Panc1 (cell line): ENCODE measurements around the gene IL17B. TPM values are rescaled to one million over a fixed set of nuclear protein-coding genes. Genes with fewer than 3 reads are reported as not detected.

Source experiments
- ATAC-seq: fragments of 200-7000 bp; cut with Tn5 transposase; 2 replicates; pipeline ENCODE4 v1.9.1; 2020; ENCODE audit warnings: mild to moderate bottlenecking, moderate library complexity
- BruUV-seq: library from RNA; stranded (reverse); fragments of 400-500 nt; replicated peaks from 2 replicates; lab custom pipeline; 2021; lab: Mats Ljungman, UMichigan
- CTCF ChIA-PET: fragments of 300-600 bp; sonication (Branson Sonifier 250); formaldehyde crosslinking; loops from one replicate; lab custom pipeline; 2022; ENCODE audit warnings: antibody characterized with exemption; lab: Charles Lee
- POLR2A ChIA-PET: fragments of 300-600 bp; sonication (Branson Sonifier 250); formaldehyde crosslinking; loops from one replicate; lab custom pipeline; 2022; ENCODE audit warnings: antibody characterized with exemption; lab: Charles Lee
- DNase-seq: peaks from one replicate; pipeline ENCODE4 v3.0.0-alpha.2; 2010; ENCODE audit warnings: low read depth, low spot score
- H3K27ac ChIP-seq: 2 replicates; pipeline ENCODE4 v1.5.1; 2011; ENCODE audit warnings: mild to moderate bottlenecking, low read length, inconsistent platforms
- H3K27me3 ChIP-seq: fragments of 200-500 bp; sonication (Bioruptor generic); 2 replicates; pipeline ENCODE4 v1.6.0; 2014; ENCODE audit warnings: low read length, inconsistent platforms; ENCODE audit not compliant: control insufficient read depth, insufficient read depth
- H3K36me3 ChIP-seq: fragments of 200-500 bp; sonication (Bioruptor generic); 2 replicates; pipeline ENCODE4 v1.5.1; 2014; ENCODE audit warnings: inconsistent platforms, mild to moderate bottlenecking, low read length, moderate library complexity; ENCODE audit not compliant: control insufficient read depth, insufficient read depth
- H3K4me1 ChIP-seq: 2 replicates; pipeline ENCODE4 v1.5.1; 2011; ENCODE audit warnings: inconsistent platforms, mild to moderate bottlenecking, low read length, moderate library complexity; ENCODE audit not compliant: control insufficient read depth, insufficient read depth
- H3K4me3 ChIP-seq, 2 experiments: 2 replicates each; pipeline ENCODE4 v1.5.1; 2011 to 2012; ENCODE audit warnings: low read depth in 2 of 2, low read length in 2 of 2, mild to moderate bottlenecking in 2 of 2, inconsistent platforms in 1 of 2, moderate library complexity in 1 of 2
- H3K9me3 ChIP-seq: fragments of 200-500 bp; sonication (Bioruptor generic); 2 replicates; pipeline ENCODE4 v1.5.1; 2014; ENCODE audit warnings: low read depth, mild to moderate bottlenecking, inconsistent platforms, low read length, moderate library complexity; ENCODE audit not compliant: control insufficient read depth, insufficient read depth
- CTCF ChIP-seq: fragments of 450-650 bp; IDR thresholded peaks from 2 replicates; pipeline ENCODE4 v1.5.1; 2017; ENCODE audit warnings: mild to moderate bottlenecking
- POLR2AphosphoS5 ChIP-seq: IDR thresholded peaks from 2 replicates; pipeline ENCODE4 v1.6.1; 2012; ENCODE audit warnings: mild to moderate bottlenecking, low read depth, low read length, moderate library complexity
- REST ChIP-seq, 2 experiments: IDR thresholded peaks; 2 replicates each; pipeline ENCODE4 v1.6.1; 2011 to 2012; ENCODE audit warnings: low read depth in 2 of 2, control low read depth in 1 of 2, low read length in 1 of 2, mild to moderate bottlenecking in 1 of 2, moderate library complexity in 1 of 2; ENCODE audit not compliant: insufficient read depth in 1 of 2
- SIN3A ChIP-seq: IDR thresholded peaks from 2 replicates; pipeline ENCODE4 v1.6.1; 2012; ENCODE audit warnings: low read depth, mild to moderate bottlenecking, low read length, moderate library complexity, borderline replicate concordance; ENCODE audit not compliant: insufficient read depth
- TCF7L2 ChIP-seq: IDR thresholded peaks from 2 replicates; pipeline ENCODE4 v1.6.1; 2011; ENCODE audit warnings: mild to moderate bottlenecking, low read depth, low read length, inconsistent platforms
- in situ Hi-C: cut with HindIII; loops from 2 replicates; pipeline ENCODE4 v1.10.0; 2016; ENCODE audit warnings: low sequenced_read_pairs, low pct_unique_long_range_greater_than_20kb
- intact Hi-C: fragments of 100-400 bp; cut with micrococcal nuclease; formaldehyde crosslinking; loops from one replicate; pipeline ENCODE4 v1.10.0; 2022; ENCODE audit not compliant: unreplicated experiment
- total RNA-seq: library from RNA; stranded (reverse); gene quantifications from one replicate; pipeline ENCODE4 v1.2.1, GENCODE V29; 2021; ENCODE audit not compliant: unreplicated experiment

The IL17B gene
- total RNA-seq, 1 experiment from 2014 or later: not detected

- in situ Hi-C loops: no loop called here
- Histone ChIP-seq H3K9me3 (no peaks in the 10 kb centered on the region), H3K27ac (no peak overlapping the region), H3K36me3 (no peaks in the 10 kb centered on the region), H3K27me3 (no peaks in the 10 kb centered on the region), H3K4me3 (no peak overlapping the region), H3K4me1 (no peaks in the 10 kb centered on the region)
- BruUV-seq: no TSS peak
- ChIA-PET POLR2A (no interaction called here), CTCF (no interaction called here)
- TF ChIP-seq SIN3A: no peak
- no peak for TF ChIP-seq CTCF
- no peak for TF ChIP-seq TCF7L2
- no peak for TF ChIP-seq POLR2AphosphoS5
- no peak for TF ChIP-seq REST (IDR thresholded peaks at IDR 0.05; ENCODE audit: insufficient read depth in 1 of 2, low read depth in 2 of 2, low read length in 1 of 2)
- intact Hi-C loops: no loop called here
- DNase-seq (no peak), ATAC-seq (no peak)
These were observed 23.2 kb upstream of the IL17B start for GRCh38 chr5:149402291-149402690.

- Histone ChIP-seq H3K4me3 (no peak overlapping the region), H3K9me3 (no peaks in the 10 kb centered on the region), H3K27ac (no peak overlapping the region), H3K36me3 (no peaks in the 10 kb centered on the region), H3K4me1 (no peaks in the 10 kb centered on the region), H3K27me3 (no peaks in the 10 kb centered on the region)
- in situ Hi-C loops: no loop called here
- TF ChIP-seq POLR2AphosphoS5 (no peak), SIN3A (no peak), CTCF (no peak), TCF7L2 (no peak), REST (IDR thresholded peaks at IDR 0.05; ENCODE audit: insufficient read depth in 1 of 2, low read depth in 2 of 2, low read length in 1 of 2) (no peak)
- BruUV-seq: no TSS peak
- POLR2A ChIA-PET: interaction anchor here (0.6 kb wide), 1 partner anchor 11 kb away, joined by 3 read pairs; no protein-coding TSS in a partner anchor
- intact Hi-C loops: no loop called here
- no peak for ATAC-seq
- CTCF ChIA-PET: no interaction called here
- DNase-seq: no peak
These were observed 22.0 kb upstream of the IL17B start for GRCh38 chr5:149401051-149401450.
